ENCODE results near the gene TP73. TPM values are rescaled to one million over a fixed set of nuclear protein-coding genes. Genes with fewer than 3 reads are reported as not detected.

The TP73 gene
- total RNA-seq, 1 donor = not detected

GRCh38 chr1:3762151-3762872 lies 110.0 kb downstream of the TP73 start:
- no peak for DNase-seq (ENCODE audit: low read depth)
- no peak for TF ChIP-seq CTCF (IDR thresholded peaks at IDR 0.05; ENCODE audit: insufficient read depth, low read depth, low read length)
- H3K4me3 ChIP-seq (ENCODE audit: low read depth, low read length) = no peak overlapping the region

GRCh38 chr1:3762873-3763228 lies 110.5 kb downstream of the TP73 start:
- DNase-seq (ENCODE audit: low read depth) = no peak
- no peak for TF ChIP-seq CTCF (IDR thresholded peaks at IDR 0.05; ENCODE audit: insufficient read depth, low read depth, low read length)
- H3K4me3 ChIP-seq (ENCODE audit: low read depth, low read length) = no peak overlapping the region

- no peak for TF ChIP-seq CTCF (IDR thresholded peaks at IDR 0.05; ENCODE audit: insufficient read depth, low read depth, low read length)
- no peak overlapping the region for H3K4me3 ChIP-seq (ENCODE audit: low read depth, low read length)
- no peak for DNase-seq (ENCODE audit: low read depth)
Observed at GRCh38 chr1:3763351-3764125, 111.2 kb downstream of the TP73 start.

GRCh38 chr1:3767328-3767925 lies 115.1 kb downstream of the TP73 start:
- DNase-seq (ENCODE audit: low read depth) = no peak
- no peak overlapping the region for H3K4me3 ChIP-seq (ENCODE audit: low read depth, low read length)
- no peak for TF ChIP-seq CTCF (IDR thresholded peaks at IDR 0.05; ENCODE audit: insufficient read depth, low read depth, low read length)

GRCh38 chr1:3768811-3769390 lies 116.6 kb downstream of the TP73 start:
- TF ChIP-seq CTCF (IDR thresholded peaks at IDR 0.05; ENCODE audit: insufficient read depth, low read depth, low read length) = no peak
- no peak for DNase-seq (ENCODE audit: low read depth)
- no peak overlapping the region for H3K4me3 ChIP-seq (ENCODE audit: low read depth, low read length)

GRCh38 chr1:3770047-3770765 lies 117.9 kb downstream of the TP73 start:
- DNase-seq (ENCODE audit: low read depth) = no peak
- TF ChIP-seq CTCF (IDR thresholded peaks at IDR 0.05; ENCODE audit: insufficient read depth, low read depth, low read length) = no peak
- no peak overlapping the region for H3K4me3 ChIP-seq (ENCODE audit: low read depth, low read length)
